Nephron (organoid): ENCODE results near the gene PHF21A.
A peak's percentile ranks its signal among the peaks of the same experiment; 100 is the strongest.

Experiments
- H3K27ac Mint-ChIP-seq, 3 experiments: 2 replicates each; pipeline ENCODE4 v1.8.0; 2020; ENCODE audit warnings: mixed read lengths in 3 of 3, mild to moderate bottlenecking in 2 of 3, moderate library complexity in 1 of 3
- H3K27me3 Mint-ChIP-seq: 2 replicates; pipeline ENCODE4 v1.8.0; 2021; ENCODE audit warnings: low read depth, mild to moderate bottlenecking, moderate library complexity, mixed read lengths
- H3K36me3 Mint-ChIP-seq: 2 replicates; pipeline ENCODE4 v1.8.0; 2020; ENCODE audit warnings: low read depth, mixed read lengths
- H3K4me1 Mint-ChIP-seq: 2 replicates; pipeline ENCODE4 v1.8.0; 2020; ENCODE audit warnings: mixed read lengths
- H3K4me3 Mint-ChIP-seq, 3 experiments: 2 replicates each; pipeline ENCODE4 v1.8.0; 2020; ENCODE audit warnings: mild to moderate bottlenecking in 3 of 3, mixed read lengths in 3 of 3, moderate library complexity in 2 of 3
- H3K9me3 Mint-ChIP-seq: 2 replicates; pipeline ENCODE4 v1.8.0; 2020; ENCODE audit warnings: mixed read lengths
- TF ChIP-seq, protein P1 (sequence below), 3 experiments: fragments of 200-600 bp; sonication (generic); IDR thresholded peaks; one replicate each; pipeline ENCODE4 v1.5.0; 2021; ENCODE audit warnings: antibody characterized with exemption in 3 of 3; ENCODE audit not compliant: unreplicated experiment in 3 of 3

PHF21A gene

DNA sequence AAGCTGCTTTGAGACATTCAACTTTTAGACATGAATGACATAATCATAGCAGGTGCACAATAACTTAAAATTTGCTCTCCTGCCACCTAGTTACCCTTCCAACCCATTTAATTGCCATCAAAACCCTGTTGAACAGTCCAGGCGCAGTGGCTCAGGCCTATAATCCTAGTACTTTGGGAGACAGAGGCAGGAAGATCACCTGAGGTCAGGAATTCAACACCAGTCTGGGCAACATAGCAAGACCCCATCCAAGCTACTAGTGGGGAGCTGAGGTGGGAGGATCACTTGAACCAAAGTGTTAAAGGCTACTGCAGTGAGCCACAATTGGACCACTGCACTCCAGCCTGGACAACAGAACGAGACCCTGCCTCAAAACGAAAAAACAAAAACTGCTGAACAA, 4.0 kb upstream of the PHF21A start:
- Mint-ChIP-seq H3K4me3 (no peak overlapping the region), H3K27ac (no peak overlapping the region), H3K4me1 (peaks cover 5% of the 10 kb centered on the region), H3K27me3 (peaks cover 1% of the 10 kb centered on the region), H3K36me3 (no peaks in the 10 kb centered on the region), H3K9me3 (no peaks in the 10 kb centered on the region)
- TF ChIP-seq, protein P1, sequence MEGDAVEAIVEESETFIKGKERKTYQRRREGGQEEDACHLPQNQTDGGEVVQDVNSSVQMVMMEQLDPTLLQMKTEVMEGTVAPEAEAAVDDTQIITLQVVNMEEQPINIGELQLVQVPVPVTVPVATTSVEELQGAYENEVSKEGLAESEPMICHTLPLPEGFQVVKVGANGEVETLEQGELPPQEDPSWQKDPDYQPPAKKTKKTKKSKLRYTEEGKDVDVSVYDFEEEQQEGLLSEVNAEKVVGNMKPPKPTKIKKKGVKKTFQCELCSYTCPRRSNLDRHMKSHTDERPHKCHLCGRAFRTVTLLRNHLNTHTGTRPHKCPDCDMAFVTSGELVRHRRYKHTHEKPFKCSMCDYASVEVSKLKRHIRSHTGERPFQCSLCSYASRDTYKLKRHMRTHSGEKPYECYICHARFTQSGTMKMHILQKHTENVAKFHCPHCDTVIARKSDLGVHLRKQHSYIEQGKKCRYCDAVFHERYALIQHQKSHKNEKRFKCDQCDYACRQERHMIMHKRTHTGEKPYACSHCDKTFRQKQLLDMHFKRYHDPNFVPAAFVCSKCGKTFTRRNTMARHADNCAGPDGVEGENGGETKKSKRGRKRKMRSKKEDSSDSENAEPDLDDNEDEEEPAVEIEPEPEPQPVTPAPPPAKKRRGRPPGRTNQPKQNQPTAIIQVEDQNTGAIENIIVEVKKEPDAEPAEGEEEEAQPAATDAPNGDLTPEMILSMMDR (IDR thresholded peaks at IDR 0.05; ENCODE audit: unreplicated experiment in 3 of 3) = no peak

GRCh38 chr11:46122945-46123715, 1.9 kb upstream of the PHF21A start:
- TF ChIP-seq, protein P1 (IDR thresholded peaks at IDR 0.05; ENCODE audit: unreplicated experiment in 3 of 3) = no peak
- Mint-ChIP-seq H3K4me1 (peaks cover 18% of the 10 kb centered on the region), H3K4me3 (peak overlapping the region; percentile 89 to 93 (median 90)), H3K27ac (peak overlapping the region; percentile 93 to 99 (median 98)), H3K36me3 (no peaks in the 10 kb centered on the region), H3K27me3 (no peaks in the 10 kb centered on the region), H3K9me3 (no peaks in the 10 kb centered on the region)

DNA sequence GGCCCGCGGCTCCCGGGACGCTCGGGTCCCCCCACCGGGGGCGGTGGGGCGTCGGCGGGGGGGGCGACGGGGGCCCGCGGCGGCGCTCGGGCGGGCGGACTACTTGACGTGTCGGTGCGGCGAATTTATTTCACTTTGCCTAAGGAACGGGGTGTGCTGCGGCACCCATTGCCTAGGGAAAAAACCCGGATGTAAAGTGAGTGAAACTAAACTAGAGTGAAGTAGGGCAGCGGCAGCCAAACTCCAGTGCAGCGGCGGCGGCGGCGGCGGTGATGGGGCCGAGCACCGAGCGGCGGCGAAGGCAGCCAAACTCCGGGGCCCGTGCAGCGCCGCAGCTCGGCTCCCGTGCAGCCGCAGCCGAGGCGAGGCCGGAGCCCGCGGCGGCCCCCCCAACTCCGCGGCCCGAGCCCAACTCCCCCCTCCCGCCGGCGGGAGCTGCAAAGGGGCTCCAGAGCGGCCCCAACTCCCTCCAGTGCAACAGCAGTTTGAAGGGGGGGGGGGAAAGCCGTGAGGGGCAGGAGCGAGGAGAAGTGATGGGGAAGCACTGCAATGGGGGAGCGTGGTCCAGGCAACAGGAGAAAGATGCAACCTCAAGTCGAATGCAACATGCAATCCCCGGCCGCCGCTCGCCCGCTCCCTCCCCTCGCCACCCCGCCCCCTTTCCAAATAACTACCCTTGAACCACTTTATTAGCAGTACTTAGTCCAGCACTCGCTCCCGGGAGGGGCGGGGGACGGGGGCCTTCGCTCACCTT, 647 bp upstream of the PHF21A start:
- TF ChIP-seq, protein P1 (IDR thresholded peaks at IDR 0.05; ENCODE audit: unreplicated experiment in 3 of 3) = no peak
- Mint-ChIP-seq H3K4me3 (peak overlapping the region; percentile 90 to 94 (median 93)), H3K27me3 (no peaks in the 10 kb centered on the region), H3K27ac (peak overlapping the region; percentile 93 to 99 (median 98)), H3K9me3 (no peaks in the 10 kb centered on the region), H3K36me3 (no peaks in the 10 kb centered on the region), H3K4me1 (peaks cover 30% of the 10 kb centered on the region)

- peak overlapping the region; percentile 91 to 99 (median 98) for H3K4me3 Mint-ChIP-seq
- no peaks in the 10 kb centered on the region for H3K36me3 Mint-ChIP-seq
- no peaks in the 10 kb centered on the region for H3K9me3 Mint-ChIP-seq
Observed at GRCh38 chr11:46120346-46121300, 631 bp downstream of the PHF21A start.

More at GRCh38 chr11:46120346-46121300, 631 bp downstream of the PHF21A start:
- Mint-ChIP-seq H3K27me3 (no peaks in the 10 kb centered on the region), H3K27ac (peak overlapping the region; percentile 93 to 100 (median 99)), H3K4me1 (peaks cover 40% of the 10 kb centered on the region)
- TF ChIP-seq, protein P1 (IDR thresholded peaks at IDR 0.05; ENCODE audit: unreplicated experiment in 3 of 3) = no peak
